Glomerular endothelial cell (primary cell): Measurements from ENCODE around the gene B9D2. TPM values are rescaled to one million over a fixed set of nuclear protein-coding genes. Genes with fewer than 3 reads are reported as not detected.

ENCODE experiments used
- DNase-seq: peaks from one replicate; pipeline ENCODE4 v3.0.0-alpha.2; 2011; ENCODE audit warnings: low read depth, low spot score; ENCODE audit errors: extremely low read depth
- total RNA-seq: library from RNA; depleted of rRNA; stranded (reverse); fragments of >200 nt; gene quantifications from 2 replicates; pipeline ENCODE4 v1.2.3, GENCODE V29; 2015

Gene B9D2
- total RNA-seq, 1 donor from 2014 or later: 7.6 TPM

DNA sequence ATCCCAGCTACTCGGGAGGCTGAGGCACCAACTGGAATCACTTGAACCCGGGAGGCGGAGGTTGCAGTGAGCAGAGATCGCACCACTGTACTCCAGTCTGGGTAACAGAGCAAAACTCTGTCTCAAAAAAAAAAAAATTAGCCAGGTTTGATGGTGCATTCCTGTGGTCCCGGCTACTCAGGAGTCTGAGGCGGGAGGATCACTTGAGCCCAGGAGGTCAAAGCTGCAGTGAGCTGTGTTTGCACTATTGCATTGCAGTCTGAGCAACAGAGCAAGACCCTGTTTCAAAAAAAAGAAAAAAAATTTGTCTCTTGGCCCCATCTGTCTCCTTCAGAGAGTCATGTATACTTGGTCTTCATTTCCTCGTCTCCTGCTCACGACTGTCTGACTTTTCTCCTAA, 52.3 kb downstream of the B9D2 start:
- DNase-seq: no peak

DNA sequence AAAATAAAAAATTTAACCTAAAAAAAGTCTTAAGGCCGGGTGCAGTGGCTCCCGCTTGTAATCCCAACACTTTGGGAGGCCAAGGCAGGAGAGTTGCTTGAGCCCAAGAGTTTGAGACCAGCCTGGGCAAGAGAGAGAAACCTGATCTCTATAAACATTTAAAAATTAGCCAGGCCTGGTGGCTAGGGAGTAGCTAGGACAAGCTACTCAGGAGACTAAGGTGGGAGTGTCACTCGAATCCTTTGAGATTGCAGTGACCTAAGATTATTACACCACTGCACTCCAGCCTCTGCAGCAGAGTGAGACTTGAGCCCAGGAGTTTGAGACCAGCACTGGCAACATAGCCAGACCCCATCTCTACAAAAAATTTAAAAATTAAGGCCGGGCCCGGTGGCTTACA, 52.9 kb downstream of the B9D2 start:
- no peak for DNase-seq

DNA sequence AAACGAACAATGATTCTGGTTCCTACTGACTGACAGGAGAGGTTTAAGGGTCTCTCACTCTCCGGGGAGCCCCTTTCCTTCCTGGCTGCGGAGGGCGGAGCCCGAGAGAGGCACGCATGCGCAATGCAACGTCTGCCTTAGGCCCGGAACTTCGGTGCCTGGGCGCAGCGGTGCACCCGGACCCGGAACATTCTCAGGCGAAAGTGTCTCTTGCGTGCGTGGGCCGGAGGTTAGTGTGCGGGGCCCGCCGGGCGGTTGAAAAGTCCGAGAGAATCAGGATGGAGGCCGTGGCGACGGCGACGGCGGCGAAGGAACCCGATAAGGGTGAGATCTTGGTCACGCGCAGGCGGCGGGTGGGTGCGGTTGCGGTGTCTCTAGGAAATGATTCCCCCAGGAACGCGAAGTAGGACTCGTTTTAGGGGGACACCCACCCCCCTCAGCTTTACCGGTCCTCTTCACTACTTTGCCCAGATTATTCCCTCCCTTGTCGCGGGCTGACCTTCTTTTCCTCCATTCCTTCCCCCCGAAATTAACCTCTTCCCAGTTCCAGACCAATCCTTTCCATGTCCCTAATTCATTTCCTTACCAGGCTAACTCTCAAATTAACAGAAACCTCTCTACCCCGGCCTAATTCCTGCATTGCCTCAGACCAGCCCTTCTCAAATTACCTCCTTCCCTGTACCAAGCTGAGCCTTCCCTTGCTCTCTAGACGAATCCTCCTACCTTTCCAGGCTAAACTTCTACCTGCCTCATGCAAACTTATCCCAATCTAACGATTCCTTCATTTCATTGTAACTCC, 53.7 kb downstream of the B9D2 start, which contains the start of gene CCDC97:
CCDC97 (plus strand) TSS at position 140 of the 799 bp plus-strand sequence; CDS start at position 279, 139 bp downstream.
- DNase-seq: no peak

DNA sequence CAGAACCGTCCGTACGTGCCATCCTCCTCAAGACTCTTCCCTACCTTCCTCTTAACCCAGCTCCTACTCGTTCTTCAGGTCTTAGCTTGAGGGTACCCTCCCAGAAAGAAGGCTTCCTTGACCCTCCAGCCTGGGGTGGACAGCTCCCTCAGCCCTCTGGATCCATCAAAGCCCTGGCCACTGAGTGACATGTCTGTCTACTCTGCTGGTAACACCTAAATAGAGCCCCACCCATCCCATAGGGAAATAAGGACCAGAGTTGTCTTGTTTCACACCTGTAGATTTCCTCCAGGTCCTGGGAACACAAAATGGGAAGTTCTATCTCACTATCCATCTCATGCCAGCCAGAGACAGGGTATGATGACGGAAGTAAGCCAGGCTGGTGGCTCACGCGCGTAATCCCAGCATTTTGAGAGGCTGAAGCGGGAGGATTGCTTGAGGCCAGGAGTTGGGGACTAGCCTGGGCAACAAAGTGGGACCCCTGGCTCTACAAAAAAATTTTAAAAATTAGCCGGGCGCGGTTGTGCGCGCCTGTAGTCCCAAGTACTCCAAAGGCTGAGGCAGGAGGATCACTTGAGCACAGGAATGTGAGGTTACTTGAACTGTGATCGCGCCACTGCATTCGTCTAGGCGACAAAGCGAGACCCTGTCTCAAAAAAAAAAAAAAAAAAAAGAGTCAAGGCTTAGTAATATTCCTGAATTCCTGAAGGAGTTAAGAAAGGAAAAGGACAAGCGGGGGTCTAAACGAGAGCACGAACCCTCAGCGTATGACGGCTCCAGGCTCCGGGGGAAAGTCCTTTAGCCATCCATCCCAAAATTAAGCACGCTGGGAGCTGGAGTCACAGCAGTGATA, 54.5 kb downstream of the B9D2 start:
- DNase-seq: no peak

DNA sequence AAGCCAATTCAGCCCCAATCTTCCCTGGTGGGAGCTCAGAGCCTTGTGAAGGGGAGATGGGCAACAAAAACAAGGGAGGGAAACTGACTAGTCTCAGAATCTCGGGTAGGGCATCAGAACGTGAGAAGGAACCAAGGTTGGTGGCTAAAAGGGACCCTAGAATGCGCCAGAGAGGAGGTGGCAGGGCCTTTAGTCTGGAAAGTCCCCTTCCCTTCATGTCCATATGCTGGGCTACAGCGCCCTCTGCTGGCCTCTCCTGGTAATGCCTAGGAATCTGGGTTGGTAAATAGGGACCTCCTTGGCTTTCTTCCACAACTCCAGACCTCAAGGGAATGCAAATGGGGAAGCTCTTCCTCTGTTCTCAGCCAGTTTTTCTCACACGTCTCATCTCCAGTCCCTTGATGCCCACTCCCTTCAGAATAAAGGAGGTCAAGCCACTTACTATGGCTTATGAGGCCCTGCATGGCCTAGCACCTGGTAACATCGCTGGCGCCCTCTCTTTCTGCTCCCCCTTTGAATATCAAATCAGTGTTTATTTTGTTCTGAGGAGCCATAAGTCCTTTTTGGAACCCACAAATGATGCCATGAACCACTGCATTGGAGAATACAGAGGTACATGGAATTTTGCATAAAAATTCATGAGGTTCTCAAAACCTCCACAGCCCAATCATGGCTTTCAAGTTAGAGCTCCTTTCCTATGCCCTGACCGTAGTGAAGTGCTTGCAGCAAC, 55.3 kb downstream of the B9D2 start:
- DNase-seq: no peak

DNA sequence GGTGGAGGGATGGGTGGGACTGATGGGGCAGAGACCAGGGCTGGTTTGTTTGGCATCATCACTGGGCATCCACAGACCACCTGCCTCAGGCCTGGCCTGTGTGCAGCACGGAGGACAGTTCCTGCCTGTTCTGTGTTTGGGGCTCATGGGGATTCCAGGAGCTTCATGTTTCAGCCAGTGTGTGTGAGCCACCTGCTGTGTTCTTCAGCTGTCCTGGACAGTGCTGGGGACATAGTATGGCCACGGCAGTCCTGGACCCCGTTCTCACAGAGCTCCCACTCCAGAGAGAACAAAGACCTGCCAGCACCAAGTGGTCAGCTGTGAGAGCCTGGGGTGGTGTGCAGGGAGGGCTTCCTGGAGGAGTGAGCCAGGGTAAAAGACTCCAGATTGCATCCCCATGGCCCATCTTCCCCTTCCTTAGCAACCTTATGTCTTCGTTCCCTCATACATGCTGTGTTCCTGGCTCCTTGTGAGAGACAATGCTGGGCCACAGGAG, 55.9 kb downstream of the B9D2 start:
- DNase-seq: no peak

DNA sequence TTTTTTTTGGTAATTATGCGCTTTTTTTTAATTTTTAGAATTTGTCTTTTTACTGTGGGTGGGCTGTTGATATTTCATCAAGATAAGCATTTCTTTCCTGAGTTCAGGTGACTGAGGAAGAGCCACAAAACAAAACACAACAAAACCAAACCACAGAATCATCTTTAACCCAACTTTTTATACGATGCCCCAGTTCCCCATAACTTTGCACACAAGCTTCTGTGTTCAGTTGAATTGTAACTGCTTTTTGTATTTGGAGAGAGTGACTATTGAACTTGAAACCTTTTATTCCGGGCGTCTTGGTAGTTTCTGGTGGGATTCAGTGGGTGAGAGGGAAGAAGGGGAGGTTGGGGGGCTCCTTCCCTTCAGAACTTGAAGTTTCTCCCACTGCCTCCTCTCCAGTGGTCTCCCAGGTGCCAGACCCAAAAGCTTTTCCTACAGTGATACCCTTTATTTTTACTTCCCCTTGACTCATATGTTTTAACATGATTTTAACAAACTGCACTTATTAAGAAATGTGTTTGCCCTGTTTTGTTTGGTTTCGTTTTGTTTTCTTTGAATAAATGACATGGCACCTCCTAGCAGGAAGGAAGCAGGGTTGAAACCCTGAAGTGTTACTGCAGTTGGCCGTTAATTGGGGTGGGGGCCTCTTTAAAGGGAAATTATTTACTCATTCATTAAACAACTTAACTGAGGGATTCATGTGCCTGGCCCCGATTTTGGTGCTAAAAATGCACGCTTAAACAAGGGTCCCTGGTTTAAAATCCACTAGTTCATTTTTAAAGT, 56.7 kb downstream of the B9D2 start:
- no peak for DNase-seq

DNA sequence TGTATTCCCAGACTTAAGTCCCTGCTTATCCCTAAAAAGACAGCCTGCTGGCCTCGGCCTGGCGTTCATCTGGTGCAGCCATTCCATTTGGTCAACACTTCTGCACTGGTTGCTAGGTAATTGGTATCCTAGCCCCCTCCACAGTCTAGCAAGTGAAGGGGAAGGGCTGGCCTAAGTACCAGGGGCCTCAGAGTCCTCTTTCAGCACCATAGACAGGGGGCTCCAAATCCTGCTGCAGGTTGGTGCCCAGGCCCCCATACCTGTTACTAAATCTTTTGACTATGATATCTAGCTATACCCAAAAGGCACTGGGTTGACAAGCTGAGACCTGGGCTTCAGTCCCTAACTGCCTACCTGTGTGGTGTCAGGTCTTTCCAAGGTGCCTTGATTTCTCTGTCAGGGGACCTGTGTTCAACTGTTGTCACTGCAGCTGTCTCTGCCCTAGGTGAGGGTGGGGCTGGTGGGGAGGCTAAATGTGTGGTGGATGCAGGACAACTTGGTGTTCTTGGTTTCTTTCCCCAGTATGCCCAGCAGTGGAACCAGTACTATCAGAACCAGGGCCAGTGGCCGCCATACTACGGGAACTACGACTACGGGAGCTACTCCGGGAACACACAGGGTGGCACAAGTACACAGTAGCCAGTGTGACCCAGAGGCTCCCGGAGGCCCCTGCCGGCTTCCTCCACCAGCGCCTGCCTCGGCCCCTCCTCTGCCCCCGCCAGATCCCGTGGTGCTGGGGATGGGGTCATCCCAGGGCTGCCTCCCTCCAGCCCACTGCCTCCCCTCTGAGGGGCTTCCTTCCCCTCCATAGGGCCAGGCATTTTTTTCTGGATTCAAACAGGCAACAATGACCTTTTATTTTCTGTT, 57.8 kb downstream of the B9D2 start:
- no peak for DNase-seq

DNA sequence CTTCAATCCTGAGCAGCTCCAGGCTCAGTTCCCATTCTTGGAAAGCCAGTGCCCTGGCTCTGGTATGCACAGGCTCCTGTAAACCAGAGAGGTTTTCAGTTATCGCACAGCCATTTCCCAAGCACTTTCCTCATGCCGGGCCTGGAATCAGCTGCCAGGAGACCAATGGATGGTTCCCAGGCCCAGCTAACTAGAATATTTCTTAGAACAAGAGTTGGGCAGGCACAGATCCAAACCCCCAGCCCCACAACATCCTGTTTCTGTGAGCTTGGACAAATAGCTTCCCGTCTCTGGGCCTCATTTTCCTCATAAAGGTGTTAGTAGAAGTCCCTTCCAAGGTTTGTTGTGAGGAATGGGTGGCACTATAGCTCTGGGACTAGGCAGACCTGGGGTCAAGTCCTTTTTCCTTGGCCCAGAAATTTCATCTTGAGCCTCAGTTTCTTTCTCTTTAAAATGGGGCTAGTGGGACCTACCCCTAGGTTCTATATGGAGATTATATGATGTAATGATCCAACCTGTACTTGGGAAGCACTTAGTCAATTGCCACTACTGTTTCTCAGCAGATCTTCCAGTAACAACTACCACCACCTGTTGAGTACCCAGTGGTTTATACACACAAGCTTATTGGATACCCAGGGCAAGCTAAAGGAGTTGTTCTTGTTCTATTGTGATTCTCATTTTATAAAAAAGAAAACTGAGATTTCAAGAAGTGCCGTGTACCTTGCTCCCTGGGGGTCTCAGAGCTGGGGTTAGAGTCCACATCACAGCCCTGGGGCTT, 59.1 kb downstream of the B9D2 start:
- DNase-seq: no peak

Other genes starting within 250 kb of the B9D2 start
- not detected in 2 replicates for gene CYP2F1, start 249.7 kb downstream of the B9D2 start, total RNA-seq
- gene CYP2S1, start 170.9 kb downstream of the B9D2 start, total RNA-seq: 0.88 and 9.1 TPM in 2 replicates
- gene AXL, start 144.9 kb downstream of the B9D2 start, total RNA-seq: 64.5 and 89.8 TPM in 2 replicates
- 135 and 217 TPM in 2 replicates for gene HNRNPUL1, start 99.8 kb downstream of the B9D2 start, total RNA-seq
- gene CCDC97, start 54.0 kb downstream of the B9D2 start, total RNA-seq: 10.9 and 16.3 TPM in 2 replicates
- 59.4 and 176 TPM in 2 replicates for gene TGFB1, start 10.2 kb downstream of the B9D2 start, total RNA-seq
- 9.4 and 10.1 TPM in 2 replicates for gene TMEM91, start 12.4 kb upstream of the B9D2 start, total RNA-seq
- gene EXOSC5, start 33.2 kb upstream of the B9D2 start, total RNA-seq: 16.7 and 17.0 TPM in 2 replicates
- gene BCKDHA, start 33.7 kb upstream of the B9D2 start, total RNA-seq: 27.0 and 33.6 TPM in 2 replicates
- gene B3GNT8, start 63.2 kb upstream of the B9D2 start, total RNA-seq: 0.19 and 5.5 TPM in 2 replicates
- gene DMAC2, start 75.8 kb upstream of the B9D2 start, total RNA-seq: 45.2 and 50.2 TPM in 2 replicates
- gene ERICH4, start 79.0 kb upstream of the B9D2 start, total RNA-seq: not detected in 2 replicates
- 8.8 and 9.7 TPM in 2 replicates for gene CEACAM21, start 212.0 kb upstream of the B9D2 start, total RNA-seq